NCI-H146 (cell line): ENCODE measurements around the gene CBX7.
"Not testable (repeated sequence)": the region's sequence is repeated elsewhere in the genome, so short reads cannot be mapped to it uniquely, and the experiment has no call there.

ENCODE experiments used
- DNase-seq: peaks from one replicate; lab custom pipeline; 2025; lab: John Stamatoyannopoulos, UW

The CBX7 gene

DNA sequence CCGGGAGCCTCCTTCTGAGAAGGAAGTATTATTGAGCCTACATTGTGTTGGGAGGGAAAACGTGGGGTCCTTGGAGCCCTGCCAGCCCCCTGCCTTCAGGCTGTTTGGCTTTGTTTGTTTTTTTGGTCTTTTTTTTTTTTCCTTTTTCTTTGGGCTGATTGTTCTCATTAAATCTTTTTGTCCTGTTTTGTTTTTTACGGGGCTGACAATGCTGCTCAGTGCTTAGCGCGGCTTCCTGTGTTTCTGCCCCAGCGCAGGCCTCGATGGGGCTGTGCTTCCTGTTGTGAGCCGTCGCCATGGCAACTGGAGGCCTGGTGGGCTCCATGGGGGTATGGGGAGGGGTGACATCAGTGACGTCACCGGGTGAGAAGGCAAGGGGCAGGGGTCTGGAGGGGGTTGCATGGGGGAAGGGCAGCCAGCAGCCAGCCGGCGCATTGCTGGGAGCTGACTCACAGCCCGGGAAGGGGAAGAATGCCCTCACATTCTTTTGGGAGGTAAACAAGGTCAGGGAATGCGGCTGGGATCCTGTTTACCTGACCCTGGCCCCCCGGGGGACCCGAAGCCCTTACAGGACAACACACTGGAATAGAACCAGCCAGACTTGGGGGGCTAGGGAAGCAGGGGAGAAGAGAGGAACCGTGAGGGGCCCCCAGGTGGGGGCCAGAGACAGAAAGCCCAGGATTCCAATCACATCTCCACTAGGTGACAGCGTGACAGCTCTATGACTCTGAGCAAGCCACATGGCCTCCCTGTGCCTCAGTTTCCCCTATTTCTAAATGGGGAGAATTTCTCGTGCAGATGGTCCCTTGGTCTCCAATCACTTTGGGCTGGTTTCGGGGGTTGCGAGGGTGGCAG lies 22.2 kb upstream of the CBX7 start:
- peak; percentile 64 for DNase-seq

DNA sequence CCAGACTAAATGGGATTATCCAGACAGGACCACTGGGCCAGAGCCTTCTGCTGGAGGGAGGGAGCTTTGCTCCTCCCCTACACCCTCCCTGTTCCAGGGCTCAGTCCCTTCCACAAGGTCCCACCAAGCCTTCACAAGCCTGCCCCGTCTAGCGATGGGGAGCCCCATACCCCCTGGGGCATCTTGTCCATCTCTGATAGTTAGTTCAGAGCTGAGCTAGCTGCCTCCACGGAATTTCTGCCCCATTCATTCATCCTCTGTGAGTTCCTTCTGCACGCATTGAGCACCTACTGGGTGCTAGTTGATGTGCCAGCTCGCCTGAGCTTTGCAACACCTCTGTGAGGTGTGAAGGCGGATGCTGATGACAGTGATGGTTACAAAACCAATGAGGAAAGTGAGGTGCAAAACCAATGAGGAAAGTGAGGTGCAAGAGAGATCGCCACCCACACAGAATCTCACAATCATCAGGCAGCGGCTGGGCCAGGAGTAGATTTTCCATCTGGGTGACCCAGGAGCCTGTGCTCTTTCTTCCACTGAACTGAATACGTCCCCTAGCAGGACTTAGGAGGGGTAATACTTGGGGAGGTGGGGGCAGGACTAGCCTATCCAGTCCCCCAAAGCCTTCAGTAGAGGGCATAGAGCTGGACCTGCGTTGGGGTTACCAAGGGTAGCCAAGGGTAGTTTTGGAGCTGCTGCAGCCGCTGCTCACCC lies 21.5 kb upstream of the CBX7 start:
- DNase-seq = no peak

DNA sequence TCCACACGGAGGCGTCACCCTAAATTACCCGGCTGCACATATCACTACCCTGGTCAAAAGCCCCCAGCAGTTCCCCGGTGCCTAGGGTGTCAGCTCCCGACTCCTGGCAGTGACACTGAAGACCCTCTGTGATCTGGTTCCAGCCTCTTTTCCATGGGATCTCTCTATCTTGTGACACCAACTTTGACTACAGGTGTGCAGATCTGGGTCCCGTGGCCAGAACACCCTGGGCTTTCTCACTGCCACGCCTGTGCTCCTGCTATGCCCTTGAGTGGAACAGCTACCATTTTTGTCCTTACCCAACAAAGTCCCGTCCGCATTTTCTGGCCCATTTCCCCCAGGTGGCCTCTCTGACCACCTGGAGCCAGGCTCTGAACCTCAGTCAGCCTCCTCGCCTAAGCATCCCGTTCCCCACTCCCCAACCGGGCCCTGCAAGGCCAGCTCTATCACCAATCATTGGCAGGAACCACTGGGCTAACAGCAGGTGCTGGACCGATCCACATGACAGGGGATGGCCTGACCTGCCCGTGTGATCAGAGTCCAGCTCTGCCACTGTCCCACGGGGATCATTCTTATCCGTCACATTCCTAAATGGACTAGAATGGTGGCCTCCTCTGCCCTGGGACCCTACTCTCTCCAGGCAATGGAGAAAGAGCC lies 20.7 kb upstream of the CBX7 start:
- DNase-seq = no peak

DNA sequence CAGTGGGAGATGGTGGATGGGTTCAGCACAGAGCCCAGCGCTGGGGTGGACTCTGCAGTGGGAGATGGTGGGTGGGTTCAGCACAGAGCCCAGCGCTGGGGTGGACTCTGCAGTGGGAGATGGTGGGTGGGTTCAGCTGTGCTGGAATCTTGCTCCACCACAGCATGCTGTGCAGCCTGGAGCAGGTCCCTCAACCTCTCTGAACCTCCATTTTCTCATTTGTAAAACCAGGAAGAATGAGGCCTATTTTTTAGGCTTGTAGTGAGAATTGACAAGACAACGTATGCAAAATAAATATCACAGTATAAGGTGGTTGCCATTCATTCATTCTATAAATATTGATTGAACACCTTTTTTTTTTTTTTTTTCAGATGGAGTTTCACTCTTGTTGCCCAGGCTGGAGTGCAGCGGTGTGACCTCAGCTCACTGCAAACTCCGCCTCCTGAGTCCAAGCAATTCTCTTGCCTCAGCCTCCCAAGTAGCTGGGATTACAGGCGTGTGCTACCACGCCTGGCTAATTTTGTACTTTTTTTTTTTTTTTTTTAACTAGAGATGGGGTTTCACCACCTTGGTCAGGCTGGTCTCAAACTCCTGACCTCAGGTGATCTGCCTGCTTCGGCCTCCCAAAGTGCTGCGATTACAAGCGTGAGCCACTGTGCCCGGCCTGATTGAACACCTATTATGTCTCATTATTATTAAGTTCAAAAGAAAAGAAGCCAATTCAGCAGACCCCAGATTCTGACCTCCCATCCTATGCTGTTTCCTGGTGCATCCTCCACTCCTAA lies 20.0 kb upstream of the CBX7 start:
- DNase-seq = not testable (repeated sequence)

DNA sequence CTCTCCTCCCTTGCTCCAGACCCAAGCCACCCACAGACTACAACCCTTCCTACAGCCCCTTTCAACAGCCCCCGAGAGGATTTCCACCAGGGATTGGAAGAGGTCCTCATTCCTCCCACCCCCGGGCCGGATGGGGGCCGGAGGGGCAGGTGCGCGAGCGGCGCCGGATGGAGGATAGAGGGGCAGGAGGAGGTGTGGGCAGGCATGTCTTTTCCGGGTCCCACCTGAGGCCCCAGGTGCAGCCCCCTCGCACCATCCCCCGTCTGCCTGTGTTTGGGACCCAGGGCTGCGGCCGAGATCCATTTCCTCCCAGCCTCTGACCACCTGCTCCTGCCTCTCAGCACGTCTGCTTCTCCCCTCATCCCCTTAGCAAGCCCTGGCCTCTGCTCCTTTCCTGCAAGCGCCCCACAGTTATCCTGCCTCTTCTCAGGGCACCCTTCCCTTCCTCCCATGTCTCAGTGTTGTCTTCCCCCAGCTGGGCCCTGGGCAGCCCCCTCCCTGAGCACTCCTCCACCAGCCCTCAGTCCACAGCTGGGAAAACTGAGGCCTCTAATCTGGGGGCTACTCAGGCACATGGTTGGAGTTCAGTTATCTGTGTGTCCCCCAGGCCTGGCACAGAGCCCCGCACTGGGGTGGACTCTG lies 19.3 kb upstream of the CBX7 start:
- no peak for DNase-seq

DNA sequence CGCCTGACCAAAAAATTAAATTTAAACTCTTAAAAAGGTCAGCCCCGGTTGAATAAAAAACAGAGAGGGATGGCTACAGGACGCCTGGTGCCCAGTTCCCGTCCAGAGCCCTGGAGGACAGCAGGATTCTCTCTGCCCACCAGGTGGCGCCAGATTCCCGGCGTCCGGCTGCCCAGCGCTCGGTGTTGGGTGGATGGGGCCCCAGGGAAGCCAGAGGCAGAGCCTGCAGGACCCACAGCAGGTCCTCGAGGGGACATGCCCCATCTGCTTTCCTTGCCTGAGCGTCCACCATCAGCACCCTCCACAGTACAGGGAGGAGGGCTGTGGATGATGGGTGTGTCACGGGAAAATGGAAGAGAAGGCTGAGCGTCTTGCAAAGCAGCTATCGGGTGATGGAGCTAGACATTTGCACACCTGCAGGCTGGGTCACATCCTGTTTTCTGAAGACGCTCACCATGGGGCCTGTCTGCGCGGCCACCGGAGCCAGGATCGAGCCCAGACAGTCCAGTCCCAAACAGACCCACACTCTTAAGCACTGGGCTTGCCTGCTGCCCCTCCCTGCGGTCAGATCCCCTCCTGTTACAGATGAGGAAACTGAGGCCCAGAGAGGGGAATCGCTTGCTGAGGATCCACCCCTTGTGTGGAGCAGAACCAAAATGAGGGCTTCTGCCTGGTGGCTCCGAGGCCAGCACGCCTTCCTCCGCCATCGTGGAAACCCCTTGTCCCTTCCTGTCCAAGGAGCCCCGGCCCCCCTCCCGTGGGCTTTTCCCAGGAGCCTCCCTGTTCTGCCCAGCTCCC lies 18.5 kb upstream of the CBX7 start:
- DNase-seq = peak; percentile 63

DNA sequence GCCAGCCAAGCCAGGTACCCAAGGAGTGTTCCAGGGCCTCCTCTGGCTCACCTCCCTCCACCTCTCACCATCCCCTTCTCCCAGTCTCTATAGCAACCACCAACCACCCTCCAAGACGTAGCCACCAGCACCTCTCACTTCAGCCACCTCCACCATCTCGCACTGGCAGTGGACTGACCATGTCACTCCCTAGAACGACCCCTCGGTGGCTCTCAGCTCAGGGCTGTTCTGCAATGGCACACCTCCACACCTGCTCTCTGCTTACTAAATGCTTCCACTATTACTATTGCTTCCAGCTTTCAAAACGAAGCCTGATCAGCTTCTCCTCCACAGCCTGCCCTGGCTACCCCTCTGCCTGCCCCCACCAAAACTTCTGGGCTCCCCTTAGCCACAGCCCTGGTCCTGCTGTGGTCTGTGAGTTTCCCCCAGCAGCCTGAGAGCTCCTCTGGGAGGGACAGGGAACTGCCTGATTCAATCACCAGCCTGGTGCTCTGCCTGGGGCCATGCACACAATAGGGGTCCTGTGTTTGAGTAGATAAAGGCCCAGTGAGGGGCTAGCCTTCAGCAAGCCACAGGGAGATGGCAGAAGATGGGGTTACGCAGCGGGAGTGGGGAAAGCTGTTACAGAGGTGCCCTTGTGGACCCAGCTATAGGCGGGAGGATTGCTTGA lies 17.5 kb upstream of the CBX7 start:
- DNase-seq = peak; percentile 1

DNA sequence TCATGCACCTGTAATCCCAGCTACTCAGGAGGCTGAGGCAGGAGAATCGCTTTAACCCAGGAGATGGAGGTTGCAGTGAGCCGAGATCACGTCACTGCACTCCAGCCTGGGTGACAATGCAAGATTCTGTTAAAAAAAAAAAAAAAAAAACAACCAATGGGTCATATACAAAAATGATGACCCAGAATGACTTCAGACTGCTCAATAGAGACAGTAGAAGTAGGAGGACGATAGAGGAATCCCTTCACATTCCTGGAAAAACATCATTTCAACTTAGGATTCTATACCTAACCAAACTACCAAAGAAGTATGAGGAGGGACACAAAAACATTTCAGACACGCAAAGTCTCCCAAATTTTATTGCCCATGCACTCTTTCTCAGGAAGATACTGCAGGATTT lies 14.1 kb upstream of the CBX7 start:
- DNase-seq = no peak

DNA sequence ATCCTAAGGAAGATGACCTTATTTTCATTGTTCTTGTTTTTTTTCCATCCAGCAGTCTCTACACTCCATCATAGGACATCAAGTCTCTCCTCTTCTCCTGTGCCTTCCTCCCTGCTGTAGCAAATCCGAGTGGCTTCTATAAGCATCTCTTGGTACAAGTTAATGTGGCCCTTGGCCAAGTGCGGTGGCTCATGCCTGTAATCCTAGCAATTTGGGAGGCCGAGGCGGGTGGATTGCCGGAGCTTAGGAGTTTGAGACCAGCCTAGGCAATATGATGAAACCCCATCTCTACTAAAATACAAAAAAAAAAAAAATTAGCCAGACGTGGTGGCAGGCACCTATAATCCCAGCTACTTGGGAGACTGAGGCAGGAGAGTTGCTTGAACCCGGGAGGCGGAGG lies 3.6 kb upstream of the CBX7 start:
- not testable (repeated sequence) for DNase-seq

DNA sequence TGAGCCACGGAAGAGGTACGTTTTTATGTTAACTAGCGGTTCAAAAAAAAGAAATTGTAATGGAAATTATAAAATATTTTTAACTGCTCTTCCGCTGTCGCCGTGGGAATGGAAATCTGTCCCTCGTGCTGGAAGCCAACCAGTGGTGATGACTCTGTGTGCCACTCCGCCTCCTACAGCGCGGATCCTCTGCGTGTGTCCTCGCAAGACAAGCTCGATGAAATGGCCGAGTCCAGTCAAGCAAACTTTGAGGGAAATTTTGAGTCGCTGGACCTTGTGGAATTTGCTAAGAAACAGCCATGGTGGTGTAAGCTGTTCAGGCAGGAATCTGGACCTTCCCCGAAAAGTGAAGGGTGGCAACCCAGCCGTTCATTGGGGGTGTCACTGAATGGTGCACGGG lies 2.9 kb upstream of the CBX7 start:
- DNase-seq = no peak

DNA sequence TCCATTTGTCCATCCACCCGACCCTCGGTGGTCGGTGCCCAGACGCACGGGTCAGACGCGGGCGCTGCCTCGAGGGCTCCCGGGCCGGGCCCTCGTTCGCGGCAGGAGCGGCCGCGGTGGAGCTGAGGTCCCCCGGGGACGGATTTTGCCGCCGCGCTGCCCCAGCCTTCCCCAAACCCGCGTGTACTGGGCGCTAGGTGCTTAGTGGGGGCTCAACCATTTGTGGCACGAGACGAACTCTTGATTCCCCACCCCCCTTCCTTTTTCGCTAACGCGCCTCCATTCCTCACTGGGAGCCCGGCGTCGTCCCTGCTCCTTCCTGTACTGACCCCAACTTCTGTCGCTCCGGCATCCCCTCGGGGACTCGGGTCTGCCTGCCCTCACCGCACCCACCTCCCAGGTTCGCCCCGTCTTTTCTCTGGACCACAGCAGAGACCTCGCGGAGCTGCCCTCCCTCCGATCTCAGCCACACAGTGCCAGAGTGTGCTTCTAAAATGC lies 789 bp upstream of the CBX7 start:
- DNase-seq = no peak

DNA sequence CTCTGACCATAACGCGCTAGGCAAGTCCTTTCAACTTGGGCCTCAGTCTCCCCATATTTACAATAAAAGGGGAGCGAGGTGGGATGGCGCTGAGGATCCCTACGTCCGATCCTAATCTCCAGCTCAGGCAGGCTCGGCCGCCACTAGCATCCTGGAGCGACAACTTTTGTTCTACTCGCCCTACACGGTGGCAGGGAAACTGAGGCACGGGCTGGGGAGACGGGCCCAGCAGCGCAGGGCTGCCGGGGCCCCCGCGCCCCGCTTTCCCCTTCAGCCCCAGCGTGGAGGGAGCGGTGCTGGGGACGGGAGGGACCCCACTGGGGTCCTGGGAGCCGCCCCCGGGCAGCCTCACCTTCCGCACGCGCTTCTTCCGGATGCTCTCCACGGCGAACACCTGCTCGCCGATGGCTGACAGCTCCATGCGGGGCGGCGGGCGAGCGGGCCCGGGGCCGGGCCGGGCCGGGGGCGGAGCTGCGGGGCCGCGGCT lies 413 bp downstream of the CBX7 start:
- no peak for DNase-seq

DNA sequence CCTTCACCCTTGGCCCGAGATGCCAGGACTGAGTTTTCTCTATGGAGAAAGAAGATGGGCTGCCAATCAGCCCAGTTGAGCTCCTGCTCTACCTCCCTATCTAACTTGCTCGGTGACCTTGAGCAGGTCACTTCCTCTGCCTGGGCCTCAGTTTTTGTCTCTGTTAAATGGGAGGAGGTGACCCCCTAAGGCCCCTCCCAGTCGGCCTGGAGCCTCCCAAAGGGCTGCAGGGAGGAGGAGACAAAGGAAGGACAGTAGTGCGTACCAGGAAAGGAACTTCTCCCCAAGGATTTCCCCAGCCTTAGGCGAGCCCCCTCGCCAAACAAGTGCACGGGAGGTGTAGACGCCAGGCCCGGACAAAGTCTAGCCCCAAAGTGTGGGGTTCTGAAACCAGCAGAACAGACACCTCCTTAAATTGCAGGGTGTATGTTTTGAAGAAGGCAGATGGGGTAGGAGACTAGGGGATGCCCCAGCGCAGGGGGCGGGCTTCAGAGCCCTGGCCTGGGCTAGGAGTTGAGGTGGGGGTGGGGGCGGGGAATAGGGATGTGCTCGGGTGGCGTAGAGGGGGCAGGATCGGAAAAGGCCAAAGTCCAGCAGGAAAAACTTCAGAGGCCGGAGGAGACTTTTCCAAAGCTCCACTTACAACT lies 1.0 kb downstream of the CBX7 start:
- DNase-seq = no peak

DNA sequence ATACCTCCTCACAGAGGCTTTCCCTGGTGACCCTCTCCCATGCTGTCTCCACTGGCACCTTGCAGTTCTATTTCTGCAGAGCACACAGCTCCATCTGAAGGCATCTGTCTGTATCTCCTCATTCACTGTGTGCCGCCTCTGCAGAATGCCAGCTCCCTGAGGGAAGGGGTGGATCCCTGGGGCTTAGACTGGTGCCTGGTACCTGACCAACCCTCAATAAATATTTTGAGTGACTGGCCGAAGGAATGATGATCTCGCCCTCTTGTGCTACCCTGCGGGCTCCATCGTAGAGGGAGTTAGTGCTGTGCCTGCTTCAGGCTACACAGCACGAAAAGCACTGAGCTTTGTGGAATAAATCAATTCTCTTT lies 1.6 kb downstream of the CBX7 start:
- peak; percentile 2 for DNase-seq

DNA sequence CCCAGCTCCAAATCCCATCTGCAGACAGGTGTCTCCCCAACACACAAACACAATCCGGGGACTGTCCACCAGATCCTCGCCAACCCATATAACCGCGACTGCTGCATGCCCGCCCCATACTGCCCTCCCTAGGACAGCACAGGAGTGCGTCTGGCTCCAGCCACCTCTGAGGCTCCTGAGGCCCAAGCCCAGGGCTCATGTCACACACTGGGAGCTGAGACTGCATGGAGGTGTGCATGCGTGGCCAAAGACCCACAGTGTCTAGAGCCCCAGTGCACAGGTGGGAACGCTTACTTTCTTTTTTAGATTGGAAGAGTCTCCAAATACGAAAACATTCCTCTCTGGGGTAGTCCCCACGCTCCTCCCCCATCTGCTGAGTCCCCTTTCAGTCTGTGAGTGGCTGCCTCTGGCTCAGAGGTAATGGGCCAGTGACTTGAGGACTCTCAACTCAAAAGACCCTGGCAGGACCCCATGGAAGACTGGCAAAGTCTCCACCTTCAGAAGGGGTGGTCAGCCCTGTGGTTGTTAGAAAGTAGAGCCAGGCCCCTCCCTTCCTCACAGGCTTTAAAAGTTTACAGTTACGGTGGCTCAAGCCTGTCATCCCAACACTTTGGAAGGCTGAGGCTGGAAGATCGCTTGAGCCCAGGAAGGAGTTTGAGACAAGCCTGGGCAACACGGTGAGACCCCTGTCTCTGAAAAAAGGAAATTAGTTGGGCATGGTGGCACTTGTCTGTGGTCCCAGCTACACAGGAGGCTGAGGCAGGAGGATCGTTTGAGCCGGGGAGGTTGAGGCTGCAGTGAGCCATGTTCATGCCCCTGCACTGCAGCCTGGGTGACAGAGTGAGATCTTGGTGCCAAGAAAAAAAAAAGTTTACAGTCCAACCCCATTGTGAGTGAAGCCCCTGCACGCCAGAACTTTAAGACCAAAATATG lies 2.3 kb downstream of the CBX7 start:
- DNase-seq = no peak

DNA sequence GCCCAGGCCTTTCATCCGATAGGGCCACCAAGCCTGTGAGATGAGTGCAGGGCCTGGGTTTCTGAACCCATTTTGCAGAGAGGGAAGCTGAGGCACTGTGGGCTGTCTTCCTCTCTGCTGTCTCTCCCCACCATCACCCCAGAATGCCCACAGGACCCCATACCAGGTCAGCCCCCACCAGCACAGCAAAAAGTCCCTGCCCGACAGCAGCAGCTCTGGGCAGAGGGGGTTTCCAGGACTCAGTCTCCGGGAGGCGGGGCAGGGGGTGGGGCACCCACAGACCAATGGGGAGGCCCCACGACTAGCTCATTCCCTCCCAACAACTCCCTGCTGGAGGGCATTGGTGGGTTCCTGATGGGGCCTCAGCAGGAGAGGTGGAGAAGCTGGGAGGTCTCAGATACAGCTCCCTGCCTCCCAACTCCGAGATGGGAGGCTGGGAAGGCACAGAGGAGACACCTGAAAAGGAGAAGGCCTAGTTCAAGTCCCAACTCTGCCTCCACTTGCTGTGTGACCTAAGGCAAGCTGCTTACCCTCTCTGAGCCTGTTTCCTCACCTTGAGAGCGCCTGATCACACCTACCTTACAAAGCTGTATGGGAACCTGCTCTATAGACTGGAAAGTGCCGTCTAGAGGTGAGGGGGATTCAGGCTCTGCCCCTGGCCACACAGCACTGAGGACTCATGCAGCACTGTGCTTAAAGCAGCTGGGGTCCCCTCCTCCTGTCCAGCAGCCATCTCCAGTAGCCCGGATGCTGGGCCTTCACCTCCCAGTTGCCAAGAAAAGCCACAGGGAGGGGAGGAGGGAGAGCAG lies 3.5 kb downstream of the CBX7 start:
- DNase-seq = no peak

DNA sequence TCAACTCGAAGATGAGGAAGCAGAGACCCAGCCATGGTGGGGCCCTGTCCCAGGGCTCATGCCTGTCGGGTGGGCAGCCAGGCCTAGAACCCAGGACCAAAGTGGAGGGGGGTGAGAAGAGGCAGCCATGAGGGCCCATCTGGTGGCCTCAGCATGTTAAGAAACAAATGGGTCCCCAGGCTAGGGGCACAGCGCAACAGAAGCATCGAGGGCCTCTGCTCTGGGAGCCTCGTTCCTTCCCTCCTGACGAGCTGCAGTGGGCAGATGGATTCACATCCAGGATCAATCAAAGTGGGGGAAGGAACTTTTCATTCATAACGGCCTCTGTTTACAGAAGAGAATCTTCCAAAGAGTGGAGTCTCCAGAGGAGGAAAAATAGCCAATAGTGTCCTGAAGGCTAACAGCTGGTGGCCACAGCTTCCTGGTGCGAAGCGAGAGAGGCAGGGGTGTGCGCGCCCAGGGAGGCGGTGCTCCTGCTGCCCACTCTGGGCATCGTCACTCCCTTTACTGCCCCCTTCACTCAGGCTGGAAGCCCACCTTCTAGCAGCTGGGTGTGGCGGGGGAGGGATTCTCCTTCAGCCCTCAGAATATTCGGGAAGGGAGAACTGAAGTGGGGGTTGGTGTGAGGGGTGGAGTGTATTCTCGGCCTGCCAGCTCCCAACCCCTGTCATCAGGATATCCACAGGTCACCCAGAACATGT lies 4.3 kb downstream of the CBX7 start:
- no peak for DNase-seq
